SU-DHL-6 (cell line): Measurements from ENCODE around the gene OR10X1.

Experiments
- EZH2phosphoT487 ChIP-seq: fragments of 200-600 bp; sonication (generic), shearing (Covaris generic); conservative IDR thresholded peaks from 2 replicates; pipeline ENCODE4 v1.6.1; 2018; ENCODE audit warnings: mild to moderate bottlenecking, antibody characterized with exemption, low read length, moderate library complexity, mixed read lengths
- TF ChIP-seq, protein P1 (sequence below): fragments of 200-600 bp; sonication (generic); IDR thresholded peaks from one replicate; pipeline ENCODE4 v1.5.1; 2017; ENCODE audit warnings: antibody characterized with exemption, mild to moderate bottlenecking, low read length, moderate library complexity; ENCODE audit not compliant: insufficient read depth, poor library complexity, severe bottlenecking

DNA sequence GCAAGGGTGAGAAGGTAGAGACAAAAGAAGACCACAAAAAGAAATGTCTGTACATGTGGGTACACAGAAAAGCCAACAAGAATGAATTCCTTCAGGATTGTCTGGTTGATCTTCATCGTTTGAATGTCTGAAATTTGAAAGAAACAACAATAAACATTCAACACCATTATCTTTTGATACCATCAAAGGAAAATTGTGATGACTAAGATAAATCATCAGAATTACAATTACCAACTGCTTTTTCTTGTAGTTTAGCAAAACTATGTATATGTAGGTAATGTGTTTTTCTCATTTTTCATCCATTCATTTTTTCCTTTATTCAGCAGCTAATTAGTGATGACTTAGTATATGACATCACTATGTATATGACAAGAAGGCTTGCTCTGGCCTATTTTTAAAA, at the start of gene OR10X1:
- TF ChIP-seq, protein P1, sequence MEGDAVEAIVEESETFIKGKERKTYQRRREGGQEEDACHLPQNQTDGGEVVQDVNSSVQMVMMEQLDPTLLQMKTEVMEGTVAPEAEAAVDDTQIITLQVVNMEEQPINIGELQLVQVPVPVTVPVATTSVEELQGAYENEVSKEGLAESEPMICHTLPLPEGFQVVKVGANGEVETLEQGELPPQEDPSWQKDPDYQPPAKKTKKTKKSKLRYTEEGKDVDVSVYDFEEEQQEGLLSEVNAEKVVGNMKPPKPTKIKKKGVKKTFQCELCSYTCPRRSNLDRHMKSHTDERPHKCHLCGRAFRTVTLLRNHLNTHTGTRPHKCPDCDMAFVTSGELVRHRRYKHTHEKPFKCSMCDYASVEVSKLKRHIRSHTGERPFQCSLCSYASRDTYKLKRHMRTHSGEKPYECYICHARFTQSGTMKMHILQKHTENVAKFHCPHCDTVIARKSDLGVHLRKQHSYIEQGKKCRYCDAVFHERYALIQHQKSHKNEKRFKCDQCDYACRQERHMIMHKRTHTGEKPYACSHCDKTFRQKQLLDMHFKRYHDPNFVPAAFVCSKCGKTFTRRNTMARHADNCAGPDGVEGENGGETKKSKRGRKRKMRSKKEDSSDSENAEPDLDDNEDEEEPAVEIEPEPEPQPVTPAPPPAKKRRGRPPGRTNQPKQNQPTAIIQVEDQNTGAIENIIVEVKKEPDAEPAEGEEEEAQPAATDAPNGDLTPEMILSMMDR, result no peak
- TF ChIP-seq EZH2phosphoT487, result no peak
